Measurements from ENCODE around the gene GNPAT.

The GNPAT gene

DNA sequence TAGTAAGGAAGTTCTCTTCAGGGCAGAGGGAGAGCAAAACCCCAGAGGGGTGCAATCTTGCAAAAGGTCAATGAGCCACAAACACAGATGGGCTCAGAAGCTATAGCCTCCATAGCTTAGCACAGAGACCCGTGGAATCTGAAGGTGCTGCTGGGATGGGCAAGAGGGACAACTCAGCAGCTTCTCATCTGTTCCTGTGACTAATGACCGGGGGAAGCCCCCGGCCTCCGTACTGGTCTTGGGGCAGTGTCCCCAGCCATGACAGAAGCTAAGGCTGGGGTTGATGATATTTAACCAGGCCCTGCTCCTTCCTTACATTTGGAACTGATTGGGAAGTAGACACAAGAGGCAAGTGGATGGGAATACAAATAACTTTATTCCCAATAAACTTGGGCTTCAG, 77.6 kb downstream of the GNPAT start:
- DNase-seq: no peak

DNA sequence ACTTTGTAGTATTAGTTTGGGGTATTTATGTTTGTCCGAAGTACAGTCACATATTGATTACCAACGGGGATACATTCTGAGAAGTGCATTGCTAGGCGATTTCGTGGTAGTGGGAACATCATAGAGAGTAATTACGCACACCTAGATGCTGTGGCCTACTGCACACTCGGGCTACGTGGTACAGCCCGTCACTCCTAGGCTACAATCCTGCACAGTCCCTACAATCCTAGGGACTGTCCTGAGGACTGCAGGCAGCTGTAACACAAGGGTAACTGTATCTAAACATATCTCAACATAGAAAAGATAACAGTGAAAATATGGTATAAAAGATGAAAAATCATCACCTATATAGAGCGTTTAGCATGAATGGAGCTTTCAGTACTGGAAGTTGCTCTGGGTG, 78.1 kb downstream of the GNPAT start:
- DNase-seq: no peak

DNA sequence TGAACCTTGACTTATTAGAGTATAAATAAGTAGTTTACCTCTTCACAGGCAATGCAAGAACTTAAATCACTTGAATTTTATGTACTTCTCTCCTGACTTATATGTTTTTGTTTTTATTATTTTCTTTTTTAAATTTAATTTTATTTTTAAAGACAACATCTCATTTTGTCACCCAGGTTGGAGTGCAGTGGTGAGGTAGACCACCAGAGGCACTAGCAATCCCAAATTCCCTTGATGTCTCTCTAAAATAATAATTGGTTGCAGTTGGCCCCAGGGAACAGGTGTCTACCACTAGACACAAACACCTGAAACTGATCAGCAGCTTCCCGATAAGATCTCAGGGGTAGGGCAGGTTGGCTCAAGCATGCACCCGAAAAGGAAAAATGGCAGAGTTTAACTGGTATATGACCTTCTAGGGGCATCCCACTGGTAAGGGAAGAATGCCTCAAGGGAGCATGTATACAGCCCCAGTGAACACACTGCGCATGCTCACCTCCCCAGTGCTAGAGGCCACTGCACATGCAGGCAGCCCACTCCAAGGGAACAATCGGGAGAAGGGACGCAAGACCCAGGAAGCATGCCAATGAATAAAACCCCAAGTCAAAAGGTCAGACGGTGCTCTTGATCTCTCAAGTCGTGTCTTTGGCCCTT, 82.0 kb downstream of the GNPAT start:
- no peak for DNase-seq

DNA sequence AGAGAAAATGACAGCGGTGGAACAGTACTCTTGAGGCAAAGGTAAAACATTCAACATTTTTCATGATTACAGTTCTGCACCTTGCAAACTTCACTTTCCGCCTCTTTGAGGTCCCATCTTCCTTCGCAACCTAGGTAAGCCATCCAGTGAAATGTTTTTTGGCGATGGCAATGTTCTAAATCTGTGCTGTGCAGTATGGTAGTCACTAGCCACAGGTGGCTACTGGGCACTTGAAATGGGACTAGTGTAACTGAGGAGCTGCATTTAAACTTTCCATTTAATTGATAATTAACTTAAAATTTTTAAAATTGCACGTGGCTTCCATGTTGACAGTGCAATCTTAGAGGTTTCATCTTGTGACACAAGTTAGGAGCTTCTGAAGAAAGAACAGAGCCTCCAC, 83.6 kb downstream of the GNPAT start:
- no peak for DNase-seq

DNA sequence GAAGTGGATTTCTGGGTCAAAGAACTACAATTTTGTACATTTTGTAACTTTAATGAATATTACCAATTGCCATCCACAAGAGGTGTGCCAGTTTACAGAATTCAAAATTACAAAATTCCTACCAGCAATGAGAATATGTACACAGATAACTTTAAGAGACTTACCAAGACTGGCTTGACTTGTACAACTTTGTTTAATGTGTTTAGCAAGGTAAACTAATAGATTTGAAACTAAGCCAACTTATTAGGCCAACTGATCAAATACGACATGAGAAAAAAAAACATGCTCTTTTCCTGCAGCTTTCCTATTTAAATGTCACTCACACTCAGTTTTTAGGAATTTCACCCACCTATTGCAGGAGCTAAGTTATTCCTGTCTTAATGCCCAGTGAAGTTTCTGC, 85.2 kb downstream of the GNPAT start:
- DNase-seq: no peak
